Pancreas (tissue), 10 donors: ENCODE results near the gene EVA1B. TPM values are rescaled to one million over a fixed set of nuclear protein-coding genes. Genes with fewer than 3 reads are reported as not detected.
A peak's percentile ranks its signal among the peaks of the same experiment; 100 is the strongest.

ENCODE experiments used
- ATAC-seq, 4 donors: fragments of 200-7000 bp; cut with Tn5 transposase; one replicate each; pipeline versions ENCODE4 v1.8.0 to v1.9.1; 2020; ENCODE audit warnings: mild to moderate bottlenecking in 4 of 4, moderate library complexity in 4 of 4
- DNase-seq, 6 donors: peaks; one replicate each; pipeline ENCODE4 v3.0.0-alpha.2; 2020
- FAIRE-seq: peaks from 2 replicates; lab custom pipeline; 2012; peaks lifted over from hg19 to GRCh38; lab: Jason Lieb, UNC
- H3K27ac ChIP-seq, 4 donors: fragments of 200-600 bp; sonication (generic); 1 replicate in 3 of 4; 2 replicates in 1 of 4; pipeline versions ENCODE4 v1.5.0 to v1.8.0; 2020
- H3K27me3 ChIP-seq, 4 donors: fragments of 200-600 bp; one replicate each; pipeline ENCODE4 v1.8.0; 2021
- H3K36me3 ChIP-seq, 3 donors: fragments of 200-600 bp; sonication (generic) in 1 of 3; one replicate each; pipeline versions ENCODE4 v1.5.0 to v1.8.0; 2020 to 2021
- H3K4me1 ChIP-seq, 3 donors: fragments of 200-600 bp; one replicate each; pipeline ENCODE4 v1.8.0; 2021
- H3K4me3 ChIP-seq, 4 donors: fragments of 200-600 bp; sonication (generic) in 2 of 4; one replicate each; pipeline versions ENCODE4 v1.5.0 to v1.8.0; 2020 to 2021
- H3K9me3 ChIP-seq, 4 donors: fragments of 200-600 bp; one replicate each; pipeline ENCODE4 v1.8.0; 2021
- WGBS, 2 donors: extraction: QIAGEN DNeasy Blood & Tissue Kit; methylation state at CpG; one replicate each; pipeline ENCODE4 v1.1.7; 2013; 5-methylcytosine and 5-hydroxymethylcytosine counted together
- intact Hi-C, 3 donors: fragments of 100-400 bp; cut with DNase I; formaldehyde crosslinking; loops; one replicate each; pipeline versions ENCODE4 v1.11.1 to v1.14.2; 2022
- polyA plus RNA-seq, 2 donors: library from polyadenylated mRNA; stranded (reverse); fragments of 200-250 nt; gene quantifications; one replicate each; pipeline ENCODE4 v1.2.3, GENCODE V29; 2013
- total RNA-seq, 6 donors: library from RNA; stranded (reverse); fragmentation: NEBNext Ultra II Directional in 4 of 6; extraction: Animal tissue kit (Norgen Biotek cat#: 25700) in 4 of 6; gene quantifications; one replicate each; pipeline versions ENCODE4 v1.2.1 to v1.2.4, GENCODE V29; 2021 to 2023
- TF ChIP-seq, protein P1 (sequence below), 4 donors: fragments of 200-600 bp; sonication (generic) in 3 of 4; IDR thresholded peaks; one replicate each; pipeline versions ENCODE4 v1.5.0 to v1.8.0; 2021; ENCODE audit warnings: antibody characterized with exemption in 4 of 4
- donor health status: healthy with polysubstance abuse.
- donor health status: DM: no; HTN: no; CAD: no; lungs with moderate emphysema.
- donor health status: DM: no; HTN: no; CAD: no.
- donor health status: control.
- donor health status: control.
- donor health status: Bipolar disorder and iron deficiency.
- donor health status: DM: yes; HTN: yes; CAD: no.
- donor health status: DM: no; HTN: no; CAD: no.
- donor health status: DM: no; HTN: no; CAD: no.
- donor health status: DM: yes; HTN: yes; CAD: no.

The EVA1B gene
- total and polyA plus RNA-seq, 8 donors: 3.3 to 14.0 (median 6.6) TPM

DNA sequence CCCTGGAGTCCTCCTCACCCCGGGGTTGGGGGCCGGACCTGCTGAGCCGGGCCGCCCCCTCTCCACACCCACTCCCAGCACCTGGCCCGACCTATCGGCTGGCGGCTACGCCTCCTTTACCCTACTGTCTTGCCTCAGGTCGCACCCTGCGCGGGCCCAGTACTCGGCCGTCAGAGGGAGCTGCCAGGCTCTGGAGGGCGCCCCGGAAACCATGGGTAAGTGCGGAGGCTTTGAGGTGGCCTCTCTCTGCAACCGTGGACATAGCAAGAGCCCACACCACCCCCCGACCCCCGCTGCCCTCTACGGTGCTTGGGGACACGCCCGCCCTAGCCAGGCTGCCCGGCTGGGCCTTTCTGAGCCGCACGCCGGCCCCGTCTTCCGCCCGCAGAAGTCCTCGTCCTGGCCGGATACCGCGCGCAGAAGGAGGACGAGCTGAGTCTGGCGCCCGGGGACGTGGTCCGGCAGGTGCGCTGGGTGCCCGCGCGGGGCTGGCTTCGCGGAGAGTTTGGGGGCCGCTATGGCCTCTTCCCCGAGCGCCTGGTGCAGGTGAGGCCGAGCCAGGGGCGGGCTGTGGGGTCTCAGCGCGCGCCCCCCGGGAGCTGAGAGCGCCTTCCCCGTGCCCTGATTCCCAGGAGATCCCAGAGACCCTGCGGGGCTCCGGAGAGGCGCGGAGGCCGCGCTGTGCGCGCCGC, 17.1 kb downstream of the EVA1B start, which contains the start of gene SH3D21:
TSS of gene SH3D21 (plus strand) at position 159 of the 692 bp plus-strand sequence. CDS start at position 212, 53 bp downstream.
- no peak for FAIRE-seq

DNA sequence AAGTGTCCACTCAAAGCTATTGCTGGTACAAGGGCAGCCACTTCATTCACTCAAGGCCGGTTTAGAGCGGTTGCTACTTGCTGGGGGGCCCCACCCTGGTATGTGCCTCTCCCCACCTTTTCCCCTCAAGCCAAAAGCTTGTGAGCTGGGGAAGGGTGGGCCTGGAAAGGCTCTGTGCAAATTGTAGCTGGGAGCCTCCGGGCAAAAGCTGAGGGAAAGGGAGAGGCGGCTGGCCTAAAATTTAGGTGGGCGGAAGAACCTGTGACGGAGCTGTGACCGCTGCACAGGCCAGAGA, 17.6 kb downstream of the EVA1B start:
- FAIRE-seq (no peak), DNase-seq (no peak), ATAC-seq (no peak)
- Histone ChIP-seq H3K27me3 (no peaks in the 10 kb centered on the region), H3K4me3 (peak overlapping the region in 2 of 4 donors; percentile 44 to 70), H3K4me1 (peaks cover 0 to 4% (median 0%) of the 10 kb centered on the region in 3 donors), H3K27ac (no peak overlapping the region), H3K36me3 (peaks cover 0 to 27% (median 20%) of the 10 kb centered on the region in 3 donors), H3K9me3 (no peaks in the 10 kb centered on the region)
- intact Hi-C loops: no loop called here
- TF ChIP-seq, protein P1, sequence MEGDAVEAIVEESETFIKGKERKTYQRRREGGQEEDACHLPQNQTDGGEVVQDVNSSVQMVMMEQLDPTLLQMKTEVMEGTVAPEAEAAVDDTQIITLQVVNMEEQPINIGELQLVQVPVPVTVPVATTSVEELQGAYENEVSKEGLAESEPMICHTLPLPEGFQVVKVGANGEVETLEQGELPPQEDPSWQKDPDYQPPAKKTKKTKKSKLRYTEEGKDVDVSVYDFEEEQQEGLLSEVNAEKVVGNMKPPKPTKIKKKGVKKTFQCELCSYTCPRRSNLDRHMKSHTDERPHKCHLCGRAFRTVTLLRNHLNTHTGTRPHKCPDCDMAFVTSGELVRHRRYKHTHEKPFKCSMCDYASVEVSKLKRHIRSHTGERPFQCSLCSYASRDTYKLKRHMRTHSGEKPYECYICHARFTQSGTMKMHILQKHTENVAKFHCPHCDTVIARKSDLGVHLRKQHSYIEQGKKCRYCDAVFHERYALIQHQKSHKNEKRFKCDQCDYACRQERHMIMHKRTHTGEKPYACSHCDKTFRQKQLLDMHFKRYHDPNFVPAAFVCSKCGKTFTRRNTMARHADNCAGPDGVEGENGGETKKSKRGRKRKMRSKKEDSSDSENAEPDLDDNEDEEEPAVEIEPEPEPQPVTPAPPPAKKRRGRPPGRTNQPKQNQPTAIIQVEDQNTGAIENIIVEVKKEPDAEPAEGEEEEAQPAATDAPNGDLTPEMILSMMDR (IDR thresholded peaks at IDR 0.05): no peak
- 65 to 69% methylated on average over 7 of the region's 7 CpGs for WGBS, 2 donors

More for the DNA sequence above, 17.1 kb downstream of the EVA1B start, which contains the start of gene SH3D21:
- Histone ChIP-seq H3K9me3 (no peaks in the 10 kb centered on the region), H3K27me3 (no peaks in the 10 kb centered on the region), H3K27ac (peak within 1 kb of the TSS; percentile 37 to 63 (median 58)), H3K36me3 (peaks cover 0 to 22% (median 17%) of the 10 kb centered on the region in 3 donors), H3K4me1 (peaks cover 0 to 4% (median 0%) of the 10 kb centered on the region in 3 donors), H3K4me3 (peak within 1 kb of the TSS; percentile 44 to 79 (median 68))
- TF ChIP-seq, protein P1 (IDR thresholded peaks at IDR 0.05): no peak
- peak; percentile 28 to 85 (median 60) for DNase-seq
- peak; percentile 69 to 78 (median 76) for ATAC-seq
- intact Hi-C loops: no loop called here
- WGBS, 2 donors: 3% methylated on average over 29 to 65 of the region's 65 CpGs

DNA sequence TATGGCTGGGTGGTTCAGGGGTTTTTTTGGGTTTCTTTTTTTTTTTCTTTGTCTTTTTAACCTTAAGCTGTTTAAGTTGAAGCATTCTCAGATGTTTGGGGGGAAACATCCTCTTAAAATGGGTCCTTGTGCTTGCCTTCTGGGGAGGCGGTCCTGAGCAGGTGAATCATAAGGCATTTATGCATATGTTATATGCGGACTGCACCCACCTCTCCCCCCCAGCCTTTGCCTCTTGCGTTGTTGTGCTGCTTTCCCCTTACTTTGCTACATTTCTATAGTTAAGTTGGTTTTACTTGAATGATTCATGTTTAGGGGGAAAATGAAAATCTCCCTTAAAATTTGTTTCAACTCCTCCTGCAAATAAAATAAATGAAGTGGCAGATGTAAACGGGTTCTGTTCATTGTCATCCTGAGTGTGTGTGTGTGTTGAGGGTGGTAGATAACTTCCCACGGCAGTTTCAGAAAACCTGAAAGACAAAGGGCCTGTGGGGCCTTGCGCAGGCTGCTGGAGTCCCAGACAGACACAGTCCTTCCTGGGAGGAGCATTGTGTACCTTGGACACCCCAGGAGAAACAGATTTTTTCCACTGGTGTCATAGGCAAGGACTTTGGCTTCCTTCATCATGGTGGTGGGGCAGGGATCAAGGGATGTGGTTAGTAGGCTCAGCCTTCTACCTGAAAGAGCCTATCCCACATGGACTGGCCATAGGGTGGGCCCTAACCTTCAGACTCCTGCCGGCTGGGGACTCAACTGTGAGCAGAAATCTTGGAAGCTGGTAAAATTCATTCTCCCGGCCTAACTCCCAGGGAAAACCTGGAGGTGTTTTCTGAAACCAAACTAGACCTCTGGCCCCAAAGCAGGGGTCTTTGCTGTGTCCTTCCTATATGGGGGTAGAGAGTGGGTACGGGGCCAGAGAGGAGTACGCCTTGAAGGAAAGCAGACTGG, 18.2 kb downstream of the EVA1B start:
- ATAC-seq (no peak), FAIRE-seq (no peak), DNase-seq (no peak)
- TF ChIP-seq, protein P1 (IDR thresholded peaks at IDR 0.05): no peak
- no peak overlapping the region for H3K4me3 ChIP-seq
- peaks cover 0 to 31% (median 20%) of the 10 kb centered on the region in 3 donors for H3K36me3 ChIP-seq
- WGBS, 2 donors: 83 to 86% methylated on average over 10 of the region's 10 CpGs
- H3K27ac ChIP-seq: no peak overlapping the region
- intact Hi-C loops: no loop called here
- H3K27me3 ChIP-seq: no peaks in the 10 kb centered on the region
- no peaks in the 10 kb centered on the region for H3K9me3 ChIP-seq
- peaks cover 0 to 7% (median 0%) of the 10 kb centered on the region in 3 donors for H3K4me1 ChIP-seq

DNA sequence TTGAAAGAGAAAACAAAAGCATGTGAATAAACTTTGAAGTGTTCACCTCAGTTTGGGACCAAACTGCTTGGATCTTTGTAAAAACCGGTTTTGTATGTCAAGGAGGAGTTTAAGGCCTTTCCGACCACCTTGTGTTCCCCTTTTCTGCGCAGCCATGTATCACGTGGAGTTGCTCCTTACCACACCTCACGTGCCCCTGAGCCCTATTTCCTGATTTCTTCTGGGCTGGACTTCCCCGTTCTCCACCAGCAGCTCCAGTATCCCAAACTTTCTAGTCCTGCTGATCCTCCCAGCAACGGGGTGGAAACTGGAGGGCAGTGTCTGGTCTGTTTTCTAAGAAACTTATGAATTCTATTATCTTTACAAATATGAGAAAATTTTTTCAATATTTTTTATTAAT, 18.9 kb downstream of the EVA1B start:
- peak; percentile 20 for FAIRE-seq
- Histone ChIP-seq H3K9me3 (no peaks in the 10 kb centered on the region), H3K36me3 (peaks cover 0 to 31% (median 20%) of the 10 kb centered on the region in 3 donors), H3K27me3 (no peaks in the 10 kb centered on the region), H3K27ac (no peak overlapping the region), H3K4me1 (peaks cover 0 to 7% (median 0%) of the 10 kb centered on the region in 3 donors), H3K4me3 (no peak overlapping the region)
- WGBS, 2 donors: 83 to 90% methylated on average over 7 of the region's 7 CpGs
- TF ChIP-seq, protein P1 (IDR thresholded peaks at IDR 0.05): no peak
- intact Hi-C loops: no loop called here
- peak in 1 of 6 donors; percentile 32 for DNase-seq
- no peak for ATAC-seq
